ENCODE measurements around the gene MYMX.

- TF ChIP-seq CTCF (IDR thresholded peaks at IDR 0.05; ENCODE audit: low read depth, low read length, poor library complexity, severe bottlenecking): no peak
- TF ChIP-seq EZH2phosphoT487 (IDR thresholded peaks at IDR 0.05; ENCODE audit: borderline replicate concordance, low read length): no peak
Observed at GRCh38 chr6:44211284-44211683, 5.4 kb upstream of the MYMX start.

Data from DOHH2 (cell line).